ENCODE measurements around the gene TUBG2. TPM values are rescaled to one million over a fixed set of nuclear protein-coding genes. Genes with fewer than 3 reads are reported as not detected.

The TUBG2 gene
- total RNA-seq, 4 donors from 2014 or later, result 20.4 to 38.7 (median 24.4) TPM

GRCh38 chr17:42681976-42682721 is 23.1 kb downstream of the TUBG2 start, which contains the start of gene CNTNAP1:
Gene CNTNAP1, plus strand, starts transcription at chr17:42682531. Its CDS starts 299 bp downstream, at chr17:42682830.
- intact Hi-C loops (cut with DNase I), result no loop called here
- peaks cover 36 to 60% of the 10 kb centered on the region in 2 donors for H3K4me1 ChIP-seq
- peak; percentile 22 to 32 for DNase-seq

GRCh38 chr17:42682722-42683403 is 23.8 kb downstream of the TUBG2 start:
- Histone ChIP-seq H3K27me3 (no peaks in the 10 kb centered on the region), H3K4me3 (replicated peaks in 1 of 3) (peak overlapping the region in 1 of 3 donors; percentile 16), H3K9me3 (no peaks in the 10 kb centered on the region), H3K4me1 (peaks cover 29 to 54% of the 10 kb centered on the region in 2 donors), H3K36me3 (no peaks in the 10 kb centered on the region), H3K27ac (peak overlapping the region in 2 of 3 donors; percentile 29 to 39)
- TF ChIP-seq POLR2A (IDR thresholded peaks at IDR 0.05), result no peak
- TF ChIP-seq, protein P1, sequence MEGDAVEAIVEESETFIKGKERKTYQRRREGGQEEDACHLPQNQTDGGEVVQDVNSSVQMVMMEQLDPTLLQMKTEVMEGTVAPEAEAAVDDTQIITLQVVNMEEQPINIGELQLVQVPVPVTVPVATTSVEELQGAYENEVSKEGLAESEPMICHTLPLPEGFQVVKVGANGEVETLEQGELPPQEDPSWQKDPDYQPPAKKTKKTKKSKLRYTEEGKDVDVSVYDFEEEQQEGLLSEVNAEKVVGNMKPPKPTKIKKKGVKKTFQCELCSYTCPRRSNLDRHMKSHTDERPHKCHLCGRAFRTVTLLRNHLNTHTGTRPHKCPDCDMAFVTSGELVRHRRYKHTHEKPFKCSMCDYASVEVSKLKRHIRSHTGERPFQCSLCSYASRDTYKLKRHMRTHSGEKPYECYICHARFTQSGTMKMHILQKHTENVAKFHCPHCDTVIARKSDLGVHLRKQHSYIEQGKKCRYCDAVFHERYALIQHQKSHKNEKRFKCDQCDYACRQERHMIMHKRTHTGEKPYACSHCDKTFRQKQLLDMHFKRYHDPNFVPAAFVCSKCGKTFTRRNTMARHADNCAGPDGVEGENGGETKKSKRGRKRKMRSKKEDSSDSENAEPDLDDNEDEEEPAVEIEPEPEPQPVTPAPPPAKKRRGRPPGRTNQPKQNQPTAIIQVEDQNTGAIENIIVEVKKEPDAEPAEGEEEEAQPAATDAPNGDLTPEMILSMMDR (IDR thresholded peaks at IDR 0.05), result no peak
- DNase-seq, result no peak
- 2 to 4% methylated on average over 12 to 27 of the region's 34 CpGs for WGBS, 2 donors
- intact Hi-C loops (cut with DNase I), result no loop called here

More at GRCh38 chr17:42681976-42682721, 23.1 kb downstream of the TUBG2 start, which contains the start of gene CNTNAP1:
- 9 to 10% methylated on average over 22 of the region's 22 CpGs for WGBS, 2 donors
- H3K9me3 ChIP-seq, result no peaks in the 10 kb centered on the region
- no peaks in the 10 kb centered on the region for H3K27me3 ChIP-seq
- no peaks in the 10 kb centered on the region for H3K36me3 ChIP-seq
- no peak for TF ChIP-seq POLR2A (IDR thresholded peaks at IDR 0.05)
- TF ChIP-seq, protein P1 (IDR thresholded peaks at IDR 0.05), result no peak
- peak within 1 kb of the TSS in 1 of 3 donors; percentile 16 for H3K4me3 ChIP-seq (replicated peaks in 1 of 3)
- H3K27ac ChIP-seq, result peak within 1 kb of the TSS in 2 of 3 donors; percentile 29 to 39

GRCh38 chr17:42683407-42684034 is 24.4 kb downstream of the TUBG2 start:
- Histone ChIP-seq H3K9me3 (no peaks in the 10 kb centered on the region), H3K27ac (no peak overlapping the region), H3K4me3 (replicated peaks in 1 of 3) (no peak overlapping the region), H3K27me3 (no peaks in the 10 kb centered on the region), H3K4me1 (peaks cover 27 to 53% of the 10 kb centered on the region in 2 donors), H3K36me3 (no peaks in the 10 kb centered on the region)
- DNase-seq, result peak; percentile 31 to 43
- intact Hi-C loops (cut with DNase I), result no loop called here
- 14 to 16% methylated on average over 10 to 16 of the region's 25 CpGs for WGBS, 2 donors
- TF ChIP-seq POLR2A (IDR thresholded peaks at IDR 0.05), result no peak
- TF ChIP-seq, protein P1 (IDR thresholded peaks at IDR 0.05), result no peak

- intact Hi-C loops (cut with DNase I), result no loop called here
- Histone ChIP-seq H3K4me1 (peaks cover 13 to 38% of the 10 kb centered on the region in 2 donors), H3K4me3 (replicated peaks in 1 of 3) (no peak overlapping the region), H3K27ac (no peak overlapping the region), H3K36me3 (no peaks in the 10 kb centered on the region), H3K9me3 (no peaks in the 10 kb centered on the region), H3K27me3 (no peaks in the 10 kb centered on the region)
- WGBS, 2 donors, result 50 to 60% methylated on average over 23 to 37 of the region's 50 CpGs
- DNase-seq, result no peak
- TF ChIP-seq, protein P1 (IDR thresholded peaks at IDR 0.05), result no peak
- no peak for TF ChIP-seq POLR2A (IDR thresholded peaks at IDR 0.05)
These were observed 26.0 kb downstream of the TUBG2 start for GRCh38 chr17:42684929-42685556.

Measured in thyroid gland (tissue), 4 donors.